ENCODE results near the gene PTEN.

DNA sequence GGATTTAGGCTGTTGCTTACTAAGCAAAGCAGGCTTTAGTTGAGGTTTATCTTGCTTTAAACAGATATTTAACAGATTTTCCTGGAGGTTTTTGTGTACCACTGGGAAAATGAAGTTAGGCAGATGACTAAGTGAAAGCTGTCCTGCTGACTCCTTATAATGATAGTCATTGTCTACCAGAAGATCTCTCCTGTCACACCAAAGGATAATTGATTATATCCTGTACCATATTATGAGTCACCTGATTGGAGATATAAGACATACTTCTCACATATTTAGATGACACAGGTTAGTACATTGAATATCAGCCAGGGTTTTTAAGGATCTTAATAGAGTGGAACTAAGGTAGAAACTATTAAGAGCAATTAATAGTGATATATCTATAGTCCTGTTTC, 68.4 kb downstream of the PTEN start:
- TF ChIP-seq NFIC (IDR thresholded peaks at IDR 0.05), result no peak
- TF ChIP-seq EP300 (IDR thresholded peaks at IDR 0.05; ENCODE audit: borderline replicate concordance), result no peak
- TF ChIP-seq, protein P1, sequence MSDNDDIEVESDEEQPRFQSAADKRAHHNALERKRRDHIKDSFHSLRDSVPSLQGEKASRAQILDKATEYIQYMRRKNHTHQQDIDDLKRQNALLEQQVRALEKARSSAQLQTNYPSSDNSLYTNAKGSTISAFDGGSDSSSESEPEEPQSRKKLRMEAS (IDR thresholded peaks at IDR 0.05), result no peak
- TF ChIP-seq RAD21 (IDR thresholded peaks at IDR 0.05; ENCODE audit: low read depth), result no peak
- no peak for TF ChIP-seq EGR1 (IDR thresholded peaks at IDR 0.05)
